NCI-H128 (cell line): ENCODE results near the gene FAM131C.

ENCODE experiments used
- DNase-seq: peaks from one replicate; lab custom pipeline; 2025; ENCODE audit not compliant: unreplicated experiment; lab: John Stamatoyannopoulos, UW

Gene FAM131C

DNA sequence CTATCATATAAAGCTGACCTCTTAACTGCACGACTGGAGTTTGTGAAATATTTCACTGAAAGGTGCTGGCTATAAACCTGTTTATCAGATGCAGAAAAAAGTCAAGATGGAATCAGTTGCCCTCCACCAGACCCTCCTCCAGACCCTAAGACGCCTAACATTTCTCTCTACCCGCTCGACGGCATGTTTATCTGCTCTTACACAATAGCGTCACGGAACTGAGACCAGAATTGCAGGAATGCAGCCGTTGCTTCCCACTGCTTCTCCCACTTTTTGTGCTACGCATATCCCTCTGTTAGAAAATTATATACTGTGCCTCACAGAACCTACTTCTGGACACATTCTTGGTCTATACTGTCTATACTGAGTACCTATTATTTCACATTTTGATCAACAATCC lies 28.2 kb upstream of the FAM131C start:
- no peak for DNase-seq

DNA sequence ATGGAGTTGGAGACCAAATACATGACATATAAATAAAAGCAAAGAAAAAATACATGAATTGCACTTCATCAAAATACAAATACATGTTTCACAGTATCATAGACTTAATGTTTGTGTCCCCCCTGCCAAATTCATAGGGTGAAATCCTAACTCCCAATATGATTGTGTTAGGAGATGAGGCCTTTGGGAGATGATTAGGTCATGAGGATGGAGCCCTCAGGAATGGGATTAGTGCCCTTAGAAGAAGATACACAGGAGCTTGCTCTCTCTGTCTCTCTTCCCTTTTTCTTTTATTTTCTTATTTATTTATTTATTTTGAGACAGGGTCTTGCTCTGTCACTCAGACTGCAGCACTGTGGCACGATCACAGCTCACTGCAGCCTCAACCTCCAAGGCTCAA lies 26.0 kb upstream of the FAM131C start:
- DNase-seq = no peak

- no peak for DNase-seq
Observed at GRCh38 chr1:16095447-16095846, 22.0 kb upstream of the FAM131C start.

DNA sequence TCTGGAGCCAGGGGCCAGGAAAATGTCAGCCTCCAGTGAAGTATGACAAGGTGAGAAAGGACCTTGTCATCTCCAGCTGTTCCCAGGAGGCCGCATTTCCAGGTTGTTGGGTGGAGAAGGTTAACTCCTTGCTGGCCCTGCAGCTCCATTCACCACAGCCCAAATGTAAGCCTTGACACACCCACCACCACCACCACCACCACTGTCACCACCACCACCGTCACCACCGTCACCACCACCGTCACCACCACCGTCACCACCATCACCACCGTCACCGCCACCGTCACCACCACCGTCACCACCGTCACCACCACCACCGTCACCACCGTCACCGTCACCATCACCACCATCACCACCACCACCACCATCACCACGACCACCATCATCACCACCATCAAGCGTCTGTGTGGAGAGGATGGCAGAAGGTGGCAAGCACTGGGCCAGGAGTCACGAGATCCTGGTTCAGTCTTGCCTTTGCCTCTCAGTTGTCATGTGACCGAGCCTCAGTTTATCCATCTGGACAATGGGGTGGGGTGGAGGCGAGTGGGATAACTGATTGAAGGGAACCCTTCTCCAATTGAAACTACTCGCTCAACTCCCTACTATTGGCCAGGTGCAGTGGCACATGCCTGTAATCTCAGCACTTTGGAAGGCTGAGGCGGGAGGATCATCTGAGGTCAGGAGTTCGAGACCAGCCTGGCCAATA lies 21.2 kb upstream of the FAM131C start:
- no peak for DNase-seq

GRCh38 chr1:16093611-16094010 lies 20.2 kb upstream of the FAM131C start:
- no peak for DNase-seq

- DNase-seq = no peak
Observed at GRCh38 chr1:16092923-16093511, 19.6 kb upstream of the FAM131C start.

DNA sequence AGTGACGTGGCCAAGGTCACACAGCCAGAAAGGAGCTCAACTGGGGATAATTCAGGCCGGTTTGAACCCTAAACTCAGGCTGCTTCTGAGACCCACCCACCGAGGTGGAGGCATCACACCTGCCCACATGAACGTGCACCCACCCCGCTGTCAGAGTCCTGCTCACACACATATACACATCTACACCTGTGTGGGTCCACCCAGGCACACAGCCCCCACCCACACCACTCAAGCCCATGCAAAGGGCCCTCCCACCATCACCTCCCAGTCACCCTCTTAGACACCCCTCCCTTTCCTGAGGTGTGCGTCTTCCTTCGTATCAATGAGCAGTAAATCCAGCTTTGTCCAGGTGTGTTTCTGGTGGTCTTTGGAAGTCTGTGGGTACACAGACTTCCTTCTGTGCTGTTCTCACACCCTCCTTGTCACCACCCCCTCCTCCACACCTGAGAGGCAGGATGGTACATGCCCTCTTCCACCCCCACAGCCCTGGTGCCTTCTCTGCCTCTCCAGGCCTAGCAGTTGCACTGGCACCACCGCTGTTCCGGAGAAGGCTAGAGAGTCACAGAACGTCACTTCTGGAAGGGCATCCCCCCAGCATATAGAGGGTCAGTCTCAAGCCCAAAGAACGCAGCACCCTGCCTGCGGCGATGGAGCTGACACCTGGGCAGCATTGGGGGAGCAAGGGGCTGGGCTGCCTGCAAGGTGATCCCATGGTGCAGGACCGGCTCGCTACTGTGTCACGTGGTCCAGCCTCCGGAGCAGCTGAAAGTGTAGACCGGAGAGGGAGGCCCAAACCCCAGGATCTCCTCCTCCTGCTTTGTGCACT lies 18.9 kb upstream of the FAM131C start:
- no peak for DNase-seq

- no peak for DNase-seq
Observed at GRCh38 chr1:16091296-16091695, 17.8 kb upstream of the FAM131C start.

DNA sequence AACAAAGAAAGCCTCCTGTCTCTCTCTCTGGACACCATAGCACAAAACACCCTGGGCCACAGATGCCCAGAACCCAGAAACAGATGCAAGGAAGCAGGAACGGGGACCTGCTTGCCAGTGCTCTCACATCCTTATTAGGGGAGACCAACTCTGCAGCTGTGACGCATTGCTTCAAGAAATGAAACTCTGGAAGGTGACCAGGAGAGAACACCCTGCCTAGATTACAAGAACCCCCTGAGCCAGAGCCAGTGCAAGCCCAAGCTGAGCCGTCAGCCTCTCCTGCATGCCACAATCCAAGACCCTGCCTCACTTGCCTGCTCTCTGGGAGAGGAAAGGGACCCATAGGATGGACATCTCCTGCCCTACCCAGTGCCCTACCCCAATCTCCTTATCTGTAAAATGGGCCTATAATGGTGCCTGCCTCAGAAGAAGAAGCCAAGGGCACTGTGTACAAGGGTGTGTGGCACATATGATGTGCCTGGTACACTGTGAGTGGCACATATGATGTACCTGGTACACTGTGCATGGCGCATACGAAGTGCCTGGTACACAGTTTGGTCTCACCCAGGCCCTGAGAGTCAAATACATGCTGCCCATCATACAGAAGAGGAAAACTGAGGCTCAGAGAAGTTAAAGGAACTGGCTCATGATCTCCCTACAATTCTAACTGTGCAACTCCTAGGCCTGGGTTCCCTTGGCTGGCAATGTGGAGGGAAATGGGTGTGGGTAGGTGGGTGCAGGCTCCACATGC lies 16.8 kb upstream of the FAM131C start:
- no peak for DNase-seq

DNA sequence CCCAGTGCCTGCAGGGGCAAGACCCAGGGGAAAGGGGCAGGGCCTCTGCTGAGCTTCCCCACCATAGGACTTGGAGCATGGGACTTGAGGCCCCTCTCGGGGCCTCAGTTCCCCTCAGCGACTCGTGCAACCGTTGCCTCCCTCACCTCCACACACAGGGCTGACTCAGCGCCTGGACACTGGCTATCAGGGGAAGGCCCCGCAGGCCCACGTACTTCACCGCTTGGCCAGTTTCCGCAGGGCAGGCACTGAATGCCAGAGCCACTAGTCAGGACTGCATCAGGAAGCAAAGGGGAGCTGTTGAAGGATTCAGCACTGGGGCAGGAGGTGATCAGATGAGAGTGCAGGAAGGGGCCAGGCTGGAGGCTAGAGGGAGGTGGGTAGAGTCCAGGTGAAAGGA lies 15.5 kb upstream of the FAM131C start:
- DNase-seq = no peak

GRCh38 chr1:16088351-16088911 lies 15.0 kb upstream of the FAM131C start:
- DNase-seq = no peak

GRCh38 chr1:16087733-16088132 lies 14.3 kb upstream of the FAM131C start:
- no peak for DNase-seq

DNA sequence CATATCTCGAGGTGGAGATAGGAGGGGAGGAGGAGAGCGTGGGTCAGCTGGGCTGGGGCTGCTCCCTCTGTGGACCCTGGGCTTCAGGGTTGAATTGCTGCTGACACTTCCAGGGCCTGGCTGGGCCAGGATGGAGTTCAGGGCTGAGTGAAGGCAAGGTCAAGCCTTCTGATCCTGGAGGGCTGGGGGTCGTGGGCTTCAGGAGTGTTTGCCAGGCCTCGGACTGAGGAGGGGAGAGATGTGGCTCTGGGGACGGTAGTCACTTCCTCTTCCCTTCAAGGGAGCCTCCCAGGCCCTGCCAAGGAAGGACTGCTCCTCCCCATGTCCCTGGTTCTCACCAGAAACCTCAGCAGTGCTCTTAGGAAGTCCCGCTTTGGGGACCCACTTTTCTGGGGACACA lies 12.1 kb upstream of the FAM131C start:
- no peak for DNase-seq

DNA sequence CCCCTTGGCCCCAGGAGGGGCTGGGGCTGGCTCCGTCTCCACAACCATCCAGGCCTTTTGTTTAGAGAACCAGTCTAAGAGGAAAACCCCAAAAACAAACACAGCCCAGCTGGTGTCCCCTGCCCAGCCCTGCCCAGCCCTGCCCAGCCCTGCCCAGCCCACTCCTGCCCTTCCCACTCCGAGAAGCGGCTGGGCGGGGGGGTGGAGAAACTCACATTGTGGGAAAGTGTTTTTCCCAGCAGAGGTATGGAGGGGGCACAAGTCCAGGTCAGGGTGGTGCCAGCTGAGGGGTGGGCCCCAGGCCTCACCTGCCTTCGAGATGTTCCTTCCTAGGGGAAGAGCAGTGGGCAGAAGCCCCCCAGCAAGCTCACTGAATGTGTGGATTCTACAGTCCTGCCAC lies 10.0 kb upstream of the FAM131C start:
- no peak for DNase-seq

- DNase-seq = peak; percentile 36
Observed at GRCh38 chr1:16082283-16083038, 9.0 kb upstream of the FAM131C start.

GRCh38 chr1:16081636-16082035 lies 8.2 kb upstream of the FAM131C start:
- DNase-seq = no peak

DNA sequence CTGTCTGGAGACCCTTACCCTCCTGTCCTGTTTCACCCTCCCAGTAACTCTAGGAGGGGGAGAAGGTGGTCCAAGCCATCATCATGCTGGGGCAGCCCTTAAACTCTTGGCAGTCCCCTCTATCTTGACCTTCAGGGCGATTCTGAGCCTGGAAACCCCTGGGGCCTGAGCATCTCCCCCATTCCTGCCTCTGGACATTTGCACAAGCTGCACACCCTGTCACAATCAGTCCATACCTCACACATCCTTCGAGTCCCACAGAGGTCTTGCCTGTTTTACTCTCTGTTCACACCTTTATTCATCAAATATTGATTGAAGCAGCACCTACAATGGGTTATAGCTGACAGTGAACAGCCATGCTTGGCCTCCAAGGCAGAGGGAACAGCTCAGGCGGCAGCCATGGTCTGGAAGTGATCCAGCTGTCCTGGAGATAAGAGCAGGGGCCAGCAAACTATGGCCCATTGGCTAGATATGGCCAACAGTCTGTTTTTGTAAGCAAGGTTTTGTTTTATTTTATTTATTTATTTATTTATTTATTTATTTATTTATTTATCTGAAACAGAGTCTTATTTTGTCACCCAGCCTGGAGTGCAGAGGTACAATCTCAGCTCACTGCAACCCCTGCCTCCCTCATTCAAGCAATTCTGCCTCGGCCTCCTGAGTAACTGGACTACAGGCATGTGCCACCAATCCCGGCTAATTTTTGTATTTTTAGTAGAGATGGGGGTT lies 7.1 kb upstream of the FAM131C start:
- DNase-seq = no peak

GRCh38 chr1:16078925-16079656 lies 5.6 kb upstream of the FAM131C start:
- peak; percentile 60 for DNase-seq
